Esophagus muscularis mucosa (tissue), 3 donors: Measurements from ENCODE around the gene PHACTR4.

Experiments used
- EP300 ChIP-seq: sonication (generic); formaldehyde crosslinking; IDR thresholded peaks from one replicate; pipeline ENCODE4 v1.6.1; 2017; ENCODE audit warnings: antibody characterized with exemption
- POLR2AphosphoS5 ChIP-seq, 2 donors: sonication (generic); formaldehyde crosslinking; IDR thresholded peaks; one replicate each; pipeline ENCODE4 v1.6.1; 2017; ENCODE audit warnings: antibody characterized with exemption in 2 of 2

DNA sequence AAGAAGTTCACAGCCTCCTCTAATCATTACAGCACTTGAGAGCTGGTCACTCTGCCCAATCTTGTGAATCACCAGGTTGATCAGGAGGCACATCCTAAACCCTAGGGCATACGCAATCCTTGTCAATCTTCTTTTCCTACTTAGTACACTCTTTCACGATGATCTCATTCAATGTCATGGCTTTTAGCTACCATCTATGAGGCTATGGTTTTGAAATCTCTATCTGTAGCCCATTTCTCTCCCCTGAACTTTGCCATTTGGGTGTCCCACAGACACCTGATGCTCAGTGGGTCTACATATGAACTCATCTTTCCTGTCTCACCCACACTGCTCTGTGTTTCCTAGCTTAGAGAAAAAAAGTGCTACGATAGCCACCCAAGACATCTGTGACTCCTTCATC lies 42.6 kb upstream of the PHACTR4 start:
- TF ChIP-seq POLR2AphosphoS5 (IDR thresholded peaks at IDR 0.05), result no peak
- no peak for TF ChIP-seq EP300
